K562 (cell line): ENCODE results near the gene NAV2. TPM values are rescaled to one million over a fixed set of nuclear protein-coding genes. Genes with fewer than 3 reads are reported as not detected.

Experiments used
- BRF1 ChIP-seq: IDR thresholded peaks from 3 replicates; pipeline ENCODE4 v1.6.1; 2011; ENCODE audit warnings: borderline replicate concordance, mild to moderate bottlenecking; ENCODE audit not compliant: insufficient read length; ENCODE audit errors: extremely low read depth
- CBFB ChIP-seq: sonication (generic); formaldehyde crosslinking; IDR thresholded peaks from 2 replicates; pipeline ENCODE4 v1.4.0; 2020; ENCODE audit warnings: mild to moderate bottlenecking, missing genetic modification reagents
- DLX4 ChIP-seq: fragments of 250-450 bp; sonication (Bioruptor Pico); IDR thresholded peaks from 2 replicates; pipeline ENCODE4 v1.6.1; 2021; ENCODE audit warnings: mild to moderate bottlenecking
- JUND ChIP-seq, 2 experiments: IDR thresholded peaks; 2 replicates in 1 of 2; 3 replicates in 1 of 2; pipeline ENCODE4 v1.6.1; 2011; ENCODE audit warnings: borderline replicate concordance in 2 of 2, low read depth in 2 of 2, low read length in 2 of 2, improper control_type of control experiment in 1 of 2, missing biosample characterization in 1 of 2, missing genetic modification characterization in 1 of 2, missing genetic modification reagents in 1 of 2
- KLF1 ChIP-seq: fragments of 450-650 bp; IDR thresholded peaks from 2 replicates; pipeline ENCODE4 v1.6.1; 2016; ENCODE audit warnings: missing genetic modification characterization, missing compliant biosample characterization
- PURB ChIP-seq: sonication (generic); formaldehyde crosslinking; IDR thresholded peaks from 2 replicates; pipeline ENCODE4 v1.9.0; 2021; ENCODE audit warnings: low read depth, mild to moderate bottlenecking, missing genetic modification reagents
- TAL1 ChIP-seq: fragments of 450-650 bp; IDR thresholded peaks from 2 replicates; pipeline ENCODE4 v1.6.1; 2016; ENCODE audit warnings: mild to moderate bottlenecking
- ZBTB40 ChIP-seq, 2 experiments: fragments of 450-650 bp in 1 of 2; sonication (generic) in 1 of 2; formaldehyde crosslinking in 1 of 2; IDR thresholded peaks; 2 replicates each; pipeline versions ENCODE4 v1.7.1 to v1.9.0; 2016 to 2022; ENCODE audit warnings: inconsistent platforms in 1 of 2, mild to moderate bottlenecking in 1 of 2, missing genetic modification reagents in 1 of 2
- ZFP36 ChIP-seq: fragments of 150-350 bp; IDR thresholded peaks from 2 replicates; pipeline ENCODE4 v1.6.1; 2018; ENCODE audit warnings: low read length, low read depth; ENCODE audit not compliant: partially characterized antibody
- ZNF133 ChIP-seq: fragments of 250-450 bp; sonication (Bioruptor Pico); IDR thresholded peaks from 2 replicates; pipeline ENCODE4 v1.4.0; 2020; ENCODE audit warnings: mild to moderate bottlenecking
- ZNF253 ChIP-seq: fragments of 250-450 bp; sonication (Bioruptor Pico); conservative IDR thresholded peaks from 2 replicates; pipeline ENCODE4 v1.6.1; 2021; ENCODE audit warnings: mild to moderate bottlenecking
- ZNF518B ChIP-seq: fragments of 250-450 bp; sonication (Bioruptor Pico); IDR thresholded peaks from 2 replicates; pipeline ENCODE4 v1.5.0; 2021; ENCODE audit warnings: mild to moderate bottlenecking, moderate library complexity
- polyA plus RNA-seq, 8 experiments: library from polyadenylated mRNA; depleted of rRNA in 4 of 8; stranded (reverse) in 5 of 8; unstranded in 3 of 8; fragments of >200 nt; fragmentation: Nextera tagmentation in 2 of 8; fragmentation: Illumina TruSeq in 1 of 8; extraction: Ambion mirVana in 2 of 8; extraction: Trizol in 1 of 8; gene quantifications; 2 replicates each; pipeline versions ENCODE4 v1.2.1 to v1.2.3, GENCODE V29; 2011 to 2014; ENCODE audit warnings: inconsistent platforms in 1 of 8, missing spikeins in 1 of 8
- total RNA-seq, 7 experiments: library from RNA; depleted of rRNA in 6 of 7; stranded (reverse); fragments of >200 nt in 6 of 7; fragmentation: Illumina TruSeq in 2 of 7; extraction: Trizol in 2 of 7; gene quantifications; 2 replicates each; pipeline versions ENCODE4 v1.2.1 to v1.2.3, GENCODE V29; 2011 to 2021; ENCODE audit warnings: low replicate concordance in 1 of 7

NAV2 gene
- total and polyA plus RNA-seq, 9 of the 15 experiments (the other 6 are each of a cell fraction or from before 2014, with no cell fraction given) = 0.03 to 0.35 (median 0.05) TPM

GRCh38 chr11:19980957-19981669 is 268.5 kb downstream of the NAV2 start (continued):
- TF ChIP-seq ZNF518B (CRISPR knock-in tag) (no peak), CBFB (CRISPR knock-in tag) (no peak), KLF1 (tag) (no peak), ZFP36 (no peak), BRF1 (no peak), ZNF133 (CRISPR knock-in tag) (no peak), PURB (no peak), ZBTB40 (IDR thresholded peaks at IDR 0.05) (no peak), ZBTB40 (CRISPR knock-in tag; IDR thresholded peaks at IDR 0.05) (no peak), ZNF253 (CRISPR knock-in tag) (no peak), DLX4 (CRISPR knock-in tag) (no peak), TAL1 (peak; percentile 51), JUND (IDR thresholded peaks at IDR 0.05; ENCODE audit: borderline replicate concordance, low read depth, low read length) (no peak; the same call in 1 of the 2 replicates), JUND (tag; IDR thresholded peaks at IDR 0.05; ENCODE audit: borderline replicate concordance, low read depth, low read length) (peak; percentile 58; the same call in 1 of the 3 replicates)
